A549 (cell line): ENCODE results near the gene CXCL10. TPM values are rescaled to one million over a fixed set of nuclear protein-coding genes. Genes with fewer than 3 reads are reported as not detected.

Source experiments
- ATAC-seq, 2 experiments: fragments of 200-7000 bp in 1 of 2; fragments of >200 bp in 1 of 2; cut with Nextera tagmentation in 1 of 2; cut with Tn5 transposase in 1 of 2; 3 replicates each; pipeline versions ENCODE4 v1.8.0 to v1.9.1; 2018 to 2020; ENCODE audit warnings: mild to moderate bottlenecking in 1 of 2, moderate library complexity in 1 of 2
- CTCF ChIA-PET: fragments of 300-600 bp; sonication (Branson Sonifier 250); formaldehyde crosslinking; extraction: SDS; loops from one replicate; lab custom pipeline; 2021; ENCODE audit warnings: antibody characterized with exemption, inconsistent platforms; lab: Yijun Ruan, JAX
- POLR2A ChIA-PET: fragments of 350-600 bp; formaldehyde crosslinking; extraction: SDS; loops from one replicate; lab custom pipeline; 2021; ENCODE audit warnings: antibody characterized with exemption, inconsistent platforms; lab: Yijun Ruan, JAX
- DNase-seq, 2 experiments: peaks; one replicate each; pipeline versions ENCODE4 v3.0.0 to v3.0.0-alpha.2; 2011 to 2016; ENCODE audit warnings: low read depth in 1 of 2, low spot score in 1 of 2
- FAIRE-seq: peaks from 2 replicates; lab custom pipeline; 2011; peaks lifted over from hg19 to GRCh38; lab: Jason Lieb, UNC
- H3K27ac ChIP-seq, 2 experiments: fragments of >200 bp; sonication (Bioruptor Twin); formaldehyde crosslinking; 3 replicates each; pipeline ENCODE4 v1.5.1; 2016 to 2017
- H3K4me1 ChIP-seq: fragments of >200 bp; sonication (Bioruptor Twin); formaldehyde crosslinking; 3 replicates; pipeline ENCODE4 v1.6.1; 2016
- H3K4me2 ChIP-seq: fragments of >200 bp; sonication (Bioruptor Twin); formaldehyde crosslinking; 3 replicates; pipeline ENCODE4 v1.6.1; 2016
- H3K4me3 ChIP-seq: fragments of >200 bp; sonication (Bioruptor Twin); formaldehyde crosslinking; 3 replicates; pipeline ENCODE4 v1.5.1; 2016
- H3K9me3 ChIP-seq: fragments of >200 bp; sonication (Bioruptor Twin); formaldehyde crosslinking; 3 replicates; pipeline ENCODE4 v1.6.1; 2016
- BHLHE40 ChIP-seq: IDR thresholded peaks from 2 replicates; pipeline ENCODE4 v1.6.1; 2012; ENCODE audit warnings: low read depth, low read length, inconsistent platforms
- CBX8 ChIP-seq: fragments of 200-600 bp; sonication (generic); IDR thresholded peaks from 2 replicates; pipeline ENCODE4 v1.6.1; 2016
- CEBPB ChIP-seq, 2 experiments: fragments of >200 bp in 1 of 2; sonication (Bioruptor Twin) in 1 of 2; formaldehyde crosslinking in 1 of 2; IDR thresholded peaks; 2 replicates each; pipeline ENCODE4 v1.6.1; 2012 to 2016
- EP300 ChIP-seq, 2 experiments: fragments of >200 bp; sonication (Bioruptor Twin); formaldehyde crosslinking; IDR thresholded peaks; 2 replicates in 1 of 2; 3 replicates in 1 of 2; pipeline ENCODE4 v1.6.1; 2016 to 2017
- ESRRA ChIP-seq: fragments of 150-350 bp; IDR thresholded peaks from 2 replicates; pipeline ENCODE4 v1.6.1; 2014; ENCODE audit warnings: mild to moderate bottlenecking, low read length, borderline replicate concordance
- FOXS1 ChIP-seq: fragments of 250-450 bp; sonication (Bioruptor Pico); IDR thresholded peaks from 2 replicates; pipeline ENCODE4 v1.5.0; 2020; ENCODE audit warnings: mild to moderate bottlenecking, moderate library complexity
- HDAC2 ChIP-seq: fragments of 200-600 bp; sonication (generic); IDR thresholded peaks from 2 replicates; pipeline ENCODE4 v1.6.1; 2016
- HMGXB4 ChIP-seq: fragments of 250-450 bp; sonication (Bioruptor Pico); IDR thresholded peaks from 2 replicates; pipeline ENCODE4 v1.5.0; 2021; ENCODE audit warnings: mild to moderate bottlenecking, moderate library complexity, borderline replicate concordance
- HOXA7 ChIP-seq: fragments of 250-450 bp; sonication (Bioruptor Pico); IDR thresholded peaks from 2 replicates; pipeline ENCODE4 v1.5.0; 2020; ENCODE audit warnings: mild to moderate bottlenecking, moderate library complexity
- JUN ChIP-seq, 2 experiments: fragments of >200 bp; sonication (Bioruptor Twin); formaldehyde crosslinking; IDR thresholded peaks; 2 replicates in 1 of 2; 3 replicates in 1 of 2; pipeline ENCODE4 v1.6.1; 2016 to 2017
- MYC ChIP-seq: IDR thresholded peaks from 2 replicates; pipeline ENCODE4 v1.6.1; 2012; ENCODE audit warnings: mild to moderate bottlenecking, inconsistent platforms, low read length, improper control_type of control experiment, borderline replicate concordance
- NFE2L2 ChIP-seq: fragments of 150-350 bp; conservative IDR thresholded peaks from 2 replicates; pipeline ENCODE4 v1.6.1; 2014; ENCODE audit warnings: low read length
- NPAS2 ChIP-seq: fragments of 250-450 bp; sonication (Bioruptor Pico); IDR thresholded peaks from 2 replicates; pipeline ENCODE4 v1.8.0; 2022; ENCODE audit warnings: mild to moderate bottlenecking, moderate library complexity, borderline replicate concordance
- RFX5 ChIP-seq: fragments of 450-650 bp; IDR thresholded peaks from 2 replicates; pipeline ENCODE4 v1.7.1; 2014; ENCODE audit warnings: antibody characterized with exemption, mild to moderate bottlenecking, moderate library complexity
- SMC3 ChIP-seq: fragments of >200 bp; sonication (Bioruptor Twin); formaldehyde crosslinking; IDR thresholded peaks from 3 replicates; pipeline ENCODE4 v1.6.1; 2018; ENCODE audit warnings: inconsistent platforms
- TP53 ChIP-seq: fragments of 250-450 bp; sonication (Bioruptor Pico); IDR thresholded peaks from 2 replicates; pipeline ENCODE4 v1.5.0; 2021; ENCODE audit warnings: mild to moderate bottlenecking, moderate library complexity
- ZC3H11A ChIP-seq: fragments of 450-650 bp; IDR thresholded peaks from 2 replicates; pipeline ENCODE4 v1.6.1; 2014; ENCODE audit warnings: antibody characterized with exemption, mild to moderate bottlenecking
- ZFP36 ChIP-seq: fragments of 450-650 bp; IDR thresholded peaks from 2 replicates; pipeline ENCODE4 v1.6.1; 2014; ENCODE audit warnings: borderline replicate concordance; ENCODE audit not compliant: partially characterized antibody
- ZNF302 ChIP-seq: fragments of 250-450 bp; sonication (Bioruptor Pico); IDR thresholded peaks from 2 replicates; pipeline ENCODE4 v1.9.0; 2021; ENCODE audit warnings: inconsistent platforms, mild to moderate bottlenecking, moderate library complexity
- WGBS: methylation state at CpG from one replicate; pipeline ENCODE4 v1.1.6; 2017; ENCODE audit errors: missing lambda C conversion rate; 5-methylcytosine and 5-hydroxymethylcytosine counted together
- polyA plus RNA-seq, 4 experiments: library from polyadenylated mRNA; depleted of rRNA in 3 of 4; stranded (reverse); fragments of >200 nt; fragmentation: RNase III in 1 of 4; extraction: RNeasy Plus Mini Kit Qiagen cat#74134 plus additional on column Dnase treatment in 1 of 4; gene quantifications; 2 replicates in 3 of 4; 3 replicates in 1 of 4; pipeline ENCODE4 v1.2.3, GENCODE V29; 2011 to 2017
- TF ChIP-seq, protein P1 (sequence below): fragments of >200 bp; sonication (Bioruptor Twin); formaldehyde crosslinking; IDR thresholded peaks from 3 replicates; pipeline ENCODE4 v1.5.1; 2016
- TF ChIP-seq, protein P2 (sequence below): fragments of 250-450 bp; sonication (Bioruptor Pico); IDR thresholded peaks from 2 replicates; pipeline ENCODE4 v1.5.0; 2020; ENCODE audit warnings: low read depth, mild to moderate bottlenecking, moderate library complexity
- TF ChIP-seq, protein P3 (sequence below): IDR thresholded peaks from 2 replicates; pipeline ENCODE4 v1.6.1; 2012; ENCODE audit warnings: low read depth, borderline replicate concordance
- TF ChIP-seq, protein P4 (sequence below): IDR thresholded peaks from 2 replicates; pipeline ENCODE4 v1.6.1; 2012

Gene CXCL10
- polyA plus RNA-seq, 2 of the 4 experiments (the other 2 are of a cell fraction), result not detected

- Histone ChIP-seq H3K27ac (no peak overlapping the region), H3K4me1 (no peaks in the 10 kb centered on the region), H3K4me2 (no peak overlapping the region), H3K9me3 (no peaks in the 10 kb centered on the region), H3K4me3 (no peak overlapping the region)
- 69% methylated on average over 5 of the region's 5 CpGs for WGBS
- ChIA-PET POLR2A (no interaction called here), CTCF (interaction anchor here (0.7 to 1.5 kb wide), 3 partner anchors 13 to 58 kb away, joined by 3 to 4 read pairs (median 4); no protein-coding TSS in a partner anchor)
- TF ChIP-seq MYC (no peak), ZNF302 (CRISPR knock-in tag) (no peak), NPAS2 (CRISPR knock-in tag) (no peak), SMC3 (no peak), JUN (IDR thresholded peaks at IDR 0.05) (no peak), HDAC2 (no peak), ZFP36 (no peak), NFE2L2 (no peak), HOXA7 (CRISPR knock-in tag) (no peak), EP300 (IDR thresholded peaks at IDR 0.05) (no peak)
- TF ChIP-seq, protein P1, sequence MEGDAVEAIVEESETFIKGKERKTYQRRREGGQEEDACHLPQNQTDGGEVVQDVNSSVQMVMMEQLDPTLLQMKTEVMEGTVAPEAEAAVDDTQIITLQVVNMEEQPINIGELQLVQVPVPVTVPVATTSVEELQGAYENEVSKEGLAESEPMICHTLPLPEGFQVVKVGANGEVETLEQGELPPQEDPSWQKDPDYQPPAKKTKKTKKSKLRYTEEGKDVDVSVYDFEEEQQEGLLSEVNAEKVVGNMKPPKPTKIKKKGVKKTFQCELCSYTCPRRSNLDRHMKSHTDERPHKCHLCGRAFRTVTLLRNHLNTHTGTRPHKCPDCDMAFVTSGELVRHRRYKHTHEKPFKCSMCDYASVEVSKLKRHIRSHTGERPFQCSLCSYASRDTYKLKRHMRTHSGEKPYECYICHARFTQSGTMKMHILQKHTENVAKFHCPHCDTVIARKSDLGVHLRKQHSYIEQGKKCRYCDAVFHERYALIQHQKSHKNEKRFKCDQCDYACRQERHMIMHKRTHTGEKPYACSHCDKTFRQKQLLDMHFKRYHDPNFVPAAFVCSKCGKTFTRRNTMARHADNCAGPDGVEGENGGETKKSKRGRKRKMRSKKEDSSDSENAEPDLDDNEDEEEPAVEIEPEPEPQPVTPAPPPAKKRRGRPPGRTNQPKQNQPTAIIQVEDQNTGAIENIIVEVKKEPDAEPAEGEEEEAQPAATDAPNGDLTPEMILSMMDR, result no peak
- TF ChIP-seq, protein P2, sequence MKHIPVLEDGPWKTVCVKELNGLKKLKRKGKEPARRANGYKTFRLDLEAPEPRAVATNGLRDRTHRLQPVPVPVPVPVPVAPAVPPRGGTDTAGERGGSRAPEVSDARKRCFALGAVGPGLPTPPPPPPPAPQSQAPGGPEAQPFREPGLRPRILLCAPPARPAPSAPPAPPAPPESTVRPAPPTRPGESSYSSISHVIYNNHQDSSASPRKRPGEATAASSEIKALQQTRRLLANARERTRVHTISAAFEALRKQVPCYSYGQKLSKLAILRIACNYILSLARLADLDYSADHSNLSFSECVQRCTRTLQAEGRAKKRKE, result no peak
- no peak for DNase-seq
- no peak for FAIRE-seq
- no peak for ATAC-seq
Observed at GRCh38 chr4:76009311-76009710, 14.0 kb downstream of the CXCL10 start.

- POLR2A ChIA-PET, result no interaction called here
- H3K4me3 ChIP-seq, result no peak within 1 kb of the TSS
- no peaks in the 10 kb centered on the region for H3K9me3 ChIP-seq
- no peak for DNase-seq
- TF ChIP-seq CBX8 (0 out of 2 replicates have a peak, but pooled peaks have one; percentile 14), NFE2L2 (no peak), MYC (no peak), CEBPB (IDR thresholded peaks at IDR 0.05) (no peak)
- TF ChIP-seq, protein P1, result no peak
- CTCF ChIA-PET, result no interaction called here
- no peak within 1 kb of the TSS for H3K27ac ChIP-seq
- no peak within 1 kb of the TSS for H3K4me2 ChIP-seq
- no peak for FAIRE-seq
- WGBS, result 7% methylated on average over 1 of the region's 1 CpG
- ATAC-seq, result no peak
- H3K4me1 ChIP-seq, result no peaks in the 10 kb centered on the region
Observed at GRCh38 chr4:76007089-76007862, 16.0 kb downstream of the CXCL10 start, which contains the start of gene CXCL9. CXCL9 (minus strand) TSS chr4:76007509; CDS start chr4:76007449, 60 bp downstream.

DNA sequence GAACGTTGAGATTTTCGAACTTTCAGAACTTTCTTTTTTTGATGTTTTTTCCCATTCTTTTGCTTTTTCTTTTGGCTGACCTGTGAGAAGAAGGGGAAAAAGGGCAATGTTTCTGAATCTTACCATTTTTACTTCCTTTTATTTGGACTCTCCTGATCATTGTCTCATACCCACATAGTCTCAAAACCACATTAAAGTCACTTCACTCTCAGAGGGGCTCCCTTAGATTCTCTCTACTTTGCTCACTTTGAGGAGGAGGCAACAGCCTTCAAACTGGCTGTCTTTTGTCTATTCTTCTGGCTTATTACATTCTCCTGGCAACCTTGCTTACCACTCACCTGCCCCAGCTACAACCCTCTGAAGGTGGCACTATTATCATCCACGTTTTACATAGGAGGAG lies 19.7 kb downstream of the CXCL10 start:
- CTCF ChIA-PET, result no interaction called here
- FAIRE-seq (no peak), DNase-seq (no peak), ATAC-seq (no peak)
- H3K4me2 ChIP-seq, result no peak overlapping the region
- 58% methylated on average over 3 of the region's 3 CpGs for WGBS
- POLR2A ChIA-PET, result no interaction called here
- no peaks in the 10 kb centered on the region for H3K9me3 ChIP-seq
- no peaks in the 10 kb centered on the region for H3K4me1 ChIP-seq
- H3K4me3 ChIP-seq, result no peak overlapping the region
- no peak overlapping the region for H3K27ac ChIP-seq
- no peak for TF ChIP-seq BHLHE40
- no peak for TF ChIP-seq HMGXB4 (CRISPR knock-in tag)
- TF ChIP-seq ESRRA, result no peak
- TF ChIP-seq TP53 (CRISPR knock-in tag), result no peak
- no peak for TF ChIP-seq FOXS1 (CRISPR knock-in tag)
- TF ChIP-seq, protein P3, sequence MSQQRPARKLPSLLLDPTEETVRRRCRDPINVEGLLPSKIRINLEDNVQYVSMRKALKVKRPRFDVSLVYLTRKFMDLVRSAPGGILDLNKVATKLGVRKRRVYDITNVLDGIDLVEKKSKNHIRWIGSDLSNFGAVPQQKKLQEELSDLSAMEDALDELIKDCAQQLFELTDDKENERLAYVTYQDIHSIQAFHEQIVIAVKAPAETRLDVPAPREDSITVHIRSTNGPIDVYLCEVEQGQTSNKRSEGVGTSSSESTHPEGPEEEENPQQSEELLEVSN, result no peak
- TF ChIP-seq ZC3H11A, result no peak
- TF ChIP-seq, protein P4, sequence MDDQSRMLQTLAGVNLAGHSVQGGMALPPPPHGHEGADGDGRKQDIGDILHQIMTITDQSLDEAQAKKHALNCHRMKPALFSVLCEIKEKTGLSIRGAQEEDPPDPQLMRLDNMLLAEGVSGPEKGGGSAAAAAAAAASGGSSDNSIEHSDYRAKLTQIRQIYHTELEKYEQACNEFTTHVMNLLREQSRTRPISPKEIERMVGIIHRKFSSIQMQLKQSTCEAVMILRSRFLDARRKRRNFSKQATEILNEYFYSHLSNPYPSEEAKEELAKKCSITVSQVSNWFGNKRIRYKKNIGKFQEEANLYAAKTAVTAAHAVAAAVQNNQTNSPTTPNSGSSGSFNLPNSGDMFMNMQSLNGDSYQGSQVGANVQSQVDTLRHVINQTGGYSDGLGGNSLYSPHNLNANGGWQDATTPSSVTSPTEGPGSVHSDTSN, result no peak
- TF ChIP-seq RFX5, result no peak
